ENCODE measurements around the gene ELMO1.
"Not testable (repeated sequence)": the region's sequence is repeated elsewhere in the genome, so short reads cannot be mapped to it uniquely, and the experiment has no call there.

ELMO1 gene

DNA sequence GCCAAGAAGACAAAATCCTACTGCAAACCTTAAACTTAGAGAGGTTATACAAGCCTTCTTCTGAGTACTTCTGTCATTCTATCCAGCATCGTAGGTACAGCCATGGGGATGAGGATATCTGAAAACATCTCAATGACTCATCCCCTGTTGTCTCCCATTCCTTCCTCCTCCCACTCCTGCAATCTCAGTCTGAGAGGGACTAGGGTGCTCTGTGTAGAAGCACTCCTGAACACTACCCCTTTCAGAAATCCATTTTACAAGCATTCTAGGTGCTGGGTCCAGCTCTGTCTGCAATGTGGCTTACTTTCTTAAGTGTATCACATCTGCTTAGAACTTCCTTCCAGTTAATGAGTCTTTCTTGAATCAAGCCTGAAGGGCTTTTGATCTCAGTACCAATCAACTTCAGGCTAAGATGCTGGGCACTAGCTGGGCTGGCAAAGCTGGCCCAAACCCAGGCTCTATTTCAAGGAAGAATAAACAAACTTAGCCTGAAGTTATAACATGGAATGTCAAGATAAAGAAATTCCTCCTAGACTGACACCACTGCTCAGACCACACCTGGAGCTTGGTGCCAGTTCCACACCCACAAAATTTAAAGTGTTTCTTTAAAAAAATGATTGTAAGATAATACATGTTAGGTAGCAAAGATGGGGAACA, 454.1 kb downstream of the ELMO1 start:
- no peak for DNase-seq

DNA sequence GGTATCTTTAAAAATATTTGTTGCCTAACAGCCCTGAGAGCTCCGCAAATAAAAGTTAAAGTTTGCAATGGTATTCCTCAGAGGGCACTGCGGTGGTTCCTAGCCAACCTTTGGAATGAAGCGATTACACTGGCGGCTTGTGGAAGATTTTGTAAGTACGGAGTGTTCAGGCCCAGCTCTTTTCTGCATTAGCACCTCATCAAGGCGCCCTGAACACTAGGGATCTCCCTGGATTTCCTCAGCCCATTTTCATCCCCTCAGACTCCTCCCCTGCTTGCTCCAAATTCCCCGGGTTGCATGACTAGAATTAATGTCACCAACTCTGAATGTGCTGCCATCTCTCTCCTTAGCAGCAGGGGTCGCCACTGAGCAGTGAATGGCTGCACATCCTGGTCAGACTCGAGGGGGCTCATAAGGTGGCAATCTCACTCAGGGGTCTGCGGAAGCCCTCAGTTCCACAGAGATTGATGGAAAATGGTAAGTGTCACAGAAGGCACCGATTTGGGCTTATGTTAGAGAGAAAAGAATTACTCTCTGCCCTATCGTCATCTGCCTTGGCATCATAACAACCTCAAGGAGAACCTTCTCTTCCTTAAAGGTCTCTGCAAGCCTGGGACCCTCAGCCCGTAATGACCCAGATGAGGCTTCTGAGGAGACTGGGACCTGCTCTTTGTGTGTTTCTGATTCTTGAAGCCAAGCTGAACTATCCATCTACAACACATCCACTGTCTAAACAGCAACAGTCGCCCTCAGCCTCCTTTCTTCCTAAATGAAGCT, 461.5 kb downstream of the ELMO1 start:
- peak; percentile 16 for DNase-seq

DNA sequence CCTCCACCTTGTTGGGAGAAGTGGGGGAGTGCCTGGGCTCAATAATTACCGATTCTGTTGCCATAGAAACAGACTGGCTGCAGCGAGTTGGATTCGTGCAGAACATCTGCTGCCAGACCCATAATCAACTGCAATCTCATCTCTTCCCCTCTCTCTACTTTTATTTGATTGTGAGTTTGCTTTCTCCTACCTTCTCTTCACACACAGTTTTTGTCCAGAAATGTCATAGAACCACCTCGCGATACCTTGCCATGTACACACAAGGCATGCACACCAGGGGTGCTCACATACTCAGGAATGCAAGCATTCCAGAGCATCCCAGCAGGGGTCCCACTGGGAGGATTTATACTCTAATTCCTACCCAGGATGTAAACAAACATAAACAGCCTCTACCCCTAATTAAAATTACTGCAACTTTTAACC, 462.1 kb downstream of the ELMO1 start:
- DNase-seq, result no peak

DNA sequence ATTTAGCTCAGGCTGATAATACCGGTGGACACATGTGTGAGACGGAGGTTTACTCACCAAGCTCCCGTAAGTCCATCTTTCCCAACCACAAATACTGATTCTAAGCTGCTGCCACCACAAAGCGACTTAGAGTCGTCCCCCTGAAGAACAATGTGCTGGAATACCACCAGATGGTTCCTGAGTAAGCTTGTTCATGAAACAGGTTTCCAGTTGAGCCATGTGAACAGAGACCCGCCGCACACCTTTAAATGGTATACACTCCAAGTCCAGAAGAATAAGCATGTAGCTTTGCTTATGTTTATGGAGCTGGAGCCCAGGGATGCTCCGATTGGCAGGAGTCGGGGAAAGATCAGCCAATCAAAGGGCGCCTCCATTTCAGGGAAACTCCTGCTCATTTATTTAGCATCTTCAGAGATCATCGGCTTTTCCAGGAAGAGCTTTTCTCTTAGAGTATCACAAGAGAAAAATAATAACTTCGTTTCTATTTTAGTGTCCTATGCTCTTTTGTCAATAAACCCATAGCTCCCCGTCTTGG, 462.7 kb downstream of the ELMO1 start:
- peak; percentile 74 for DNase-seq

DNA sequence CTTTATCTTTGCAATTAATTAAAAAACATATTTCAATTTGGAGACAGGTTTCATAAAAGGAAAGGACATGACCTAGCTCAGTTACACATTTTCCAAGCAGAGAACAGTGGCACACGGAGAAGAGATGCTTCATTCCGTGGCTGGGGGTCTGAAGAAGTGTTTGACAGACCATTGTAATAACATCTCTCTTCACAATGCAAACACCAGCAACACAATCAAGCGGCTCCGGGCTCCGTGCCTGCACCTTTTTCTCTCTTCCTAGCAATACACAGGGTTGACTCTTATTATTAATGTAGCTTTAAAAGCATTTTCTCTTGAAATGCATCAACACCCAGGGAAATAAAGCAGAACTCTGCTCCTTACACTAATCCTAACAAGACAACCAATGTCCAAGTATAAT, 463.3 kb downstream of the ELMO1 start:
- DNase-seq, result peak; percentile 65

DNA sequence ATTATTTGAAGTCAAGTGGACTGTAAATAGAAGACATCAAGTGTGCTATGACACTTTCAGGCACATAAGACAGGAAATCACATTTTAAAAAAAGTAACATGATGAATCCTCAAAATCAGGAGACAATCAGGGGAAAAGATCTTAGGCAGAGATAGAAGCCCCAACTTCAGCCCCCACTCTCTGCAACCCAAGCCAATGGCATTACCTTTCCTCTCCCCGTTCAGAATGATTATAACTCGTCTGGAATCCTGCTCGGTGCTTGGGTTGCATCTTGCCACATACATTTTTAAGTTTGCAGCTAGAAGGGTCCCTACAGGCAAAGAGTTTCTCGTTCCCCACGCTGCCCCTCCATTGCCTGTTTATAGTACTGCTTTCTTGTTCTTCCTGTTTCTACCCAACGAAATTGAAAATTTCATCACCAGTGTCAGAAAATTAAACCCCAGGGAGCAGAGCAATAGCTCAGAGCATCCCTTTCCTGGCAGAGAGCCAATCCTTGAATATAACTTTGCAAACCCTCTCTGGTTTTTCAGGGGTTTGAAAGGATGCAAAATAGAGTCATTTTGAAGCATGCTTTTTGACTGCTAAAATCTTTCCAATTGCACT, 463.9 kb downstream of the ELMO1 start:
- no peak for DNase-seq

DNA sequence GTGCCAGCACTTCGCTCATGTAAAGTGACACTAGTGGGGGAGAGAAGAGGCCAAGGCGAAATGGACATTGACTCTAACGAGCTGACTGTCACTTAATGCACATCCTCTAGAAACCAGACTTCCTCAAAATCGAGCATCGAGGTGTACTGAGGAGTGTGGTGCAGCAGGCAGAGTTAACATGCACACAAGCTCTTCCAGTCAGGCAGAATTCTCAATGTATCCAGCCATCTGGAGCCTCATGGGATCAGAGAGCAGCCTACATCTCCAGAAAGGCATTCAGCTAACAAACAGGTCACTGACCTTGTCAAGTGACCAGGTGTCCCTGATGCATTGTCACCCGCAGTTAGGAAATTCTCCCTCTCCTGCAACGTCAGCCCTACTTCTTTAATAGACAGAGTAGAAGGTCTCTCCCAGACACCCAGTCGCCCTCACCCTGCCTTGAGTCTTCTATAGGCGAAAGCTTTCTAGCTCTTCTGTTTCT, 464.6 kb downstream of the ELMO1 start:
- DNase-seq, result peak; percentile 51

DNA sequence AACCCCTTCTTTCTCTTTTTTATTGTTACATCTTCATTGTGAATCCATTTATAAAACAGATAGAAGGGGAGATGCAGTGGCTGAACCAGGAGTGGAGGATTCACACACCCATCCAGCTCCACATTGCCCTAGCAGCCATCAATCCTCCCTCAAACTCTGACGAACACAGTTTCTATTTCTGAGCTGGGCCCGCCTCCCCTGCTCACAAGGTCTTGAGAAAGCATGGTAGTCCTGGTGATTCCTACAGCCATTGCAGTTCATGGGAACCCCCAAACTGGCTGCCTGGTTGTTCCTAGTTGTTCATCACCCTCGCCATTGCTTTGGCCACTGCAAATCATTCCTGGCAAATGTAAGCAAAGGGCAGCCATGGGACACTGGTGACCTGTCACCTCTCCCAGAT, 465.9 kb downstream of the ELMO1 start:
- DNase-seq, result no peak

DNA sequence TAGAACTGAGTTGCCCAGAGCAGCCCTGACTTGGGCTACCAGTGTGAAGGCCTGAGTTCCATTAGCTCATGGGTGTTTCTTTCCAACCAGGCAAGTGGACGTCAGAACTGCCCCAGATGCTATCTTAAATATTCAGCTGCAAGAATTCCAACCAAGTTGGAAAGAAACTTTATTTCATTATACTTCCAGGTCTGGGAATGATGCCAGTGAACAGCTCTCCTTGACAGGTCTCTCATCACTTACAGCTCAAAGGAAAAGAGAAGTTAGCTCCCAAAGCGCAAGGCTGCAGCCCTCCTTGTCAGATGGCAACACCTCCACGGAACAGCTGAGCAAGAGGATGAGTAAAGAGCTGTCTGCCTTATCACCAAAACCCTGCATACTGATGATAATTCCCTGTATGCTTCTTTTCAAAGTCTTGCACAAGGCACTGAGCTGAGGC, 468.8 kb downstream of the ELMO1 start:
- DNase-seq, result no peak

DNA sequence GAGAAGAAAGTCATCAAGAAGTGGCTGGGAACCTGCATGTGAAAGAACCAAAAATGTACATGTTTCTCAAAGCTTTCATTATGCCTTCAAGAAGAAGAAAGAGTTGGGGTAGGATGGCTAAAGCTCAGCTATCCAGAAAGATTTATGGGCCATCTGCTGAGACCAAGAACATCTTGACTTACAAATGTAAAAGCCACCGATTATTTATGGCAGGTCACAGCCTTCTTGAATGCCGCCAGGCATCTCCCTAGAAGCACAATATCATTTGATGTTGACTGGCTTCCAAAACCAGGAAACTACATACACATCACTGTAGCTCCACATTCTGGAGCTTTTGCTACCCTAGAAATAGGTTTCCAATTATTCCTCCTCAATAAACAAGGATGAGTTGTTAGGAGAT, 470.2 kb downstream of the ELMO1 start:
- no peak for DNase-seq

DNA sequence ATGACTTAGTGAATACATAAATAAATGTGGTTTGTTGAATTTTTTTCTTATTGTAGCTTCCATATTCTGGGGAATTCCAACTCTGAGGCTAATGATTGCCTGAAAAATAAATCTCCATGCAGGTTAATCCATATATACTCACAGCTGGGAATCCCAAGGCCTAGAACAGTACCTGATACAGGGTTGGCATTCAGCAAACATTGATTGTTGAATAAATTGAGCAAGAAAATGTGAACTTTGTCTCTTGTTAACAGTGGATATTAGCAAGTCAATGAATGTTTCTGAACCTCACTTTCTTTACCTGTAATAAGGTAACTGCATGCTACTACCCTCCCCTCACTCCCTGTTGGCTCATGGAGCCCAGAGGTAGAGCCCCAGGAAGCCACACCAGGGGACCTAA, 470.8 kb downstream of the ELMO1 start:
- no peak for DNase-seq

DNA sequence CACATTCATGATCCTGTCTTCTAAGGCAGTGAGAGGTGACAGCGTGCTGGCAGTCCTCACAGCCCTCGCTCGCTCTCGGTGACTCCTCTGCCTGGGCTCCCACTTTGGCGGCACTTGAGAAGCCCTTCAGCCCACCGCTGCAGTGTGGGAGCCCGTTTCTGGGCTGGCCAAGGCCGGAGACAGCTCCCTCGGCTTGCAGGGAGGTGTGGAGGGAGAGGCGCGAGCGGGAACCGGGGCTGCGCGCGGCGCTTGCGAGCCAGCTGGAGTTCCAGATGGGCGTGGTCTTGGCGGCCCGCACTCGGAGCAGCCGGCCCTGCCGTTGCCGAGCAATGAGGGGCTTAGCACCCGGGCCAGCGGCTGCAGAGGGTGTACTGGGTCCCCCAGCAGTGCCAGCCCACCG, 475.1 kb downstream of the ELMO1 start:
- DNase-seq, result not testable (repeated sequence)

DNA sequence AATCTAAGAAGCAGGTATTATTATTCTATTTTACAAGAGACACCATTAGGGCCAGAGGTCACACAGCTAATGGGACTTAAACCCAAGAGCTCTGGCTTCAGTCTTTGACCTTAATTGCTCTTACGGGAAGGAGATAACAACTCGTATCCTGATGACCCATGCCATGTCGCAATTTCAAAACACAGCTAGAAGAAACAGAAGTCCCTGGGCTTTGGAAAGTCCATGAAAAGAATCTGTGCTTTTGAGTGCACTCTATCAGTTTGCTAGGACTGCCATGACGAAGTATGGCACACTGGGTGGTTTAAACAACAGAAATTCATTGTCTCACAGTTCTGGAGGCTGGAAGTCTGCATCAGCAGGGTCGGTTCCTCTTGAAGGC, 476.5 kb downstream of the ELMO1 start:
- no peak for DNase-seq

DNA sequence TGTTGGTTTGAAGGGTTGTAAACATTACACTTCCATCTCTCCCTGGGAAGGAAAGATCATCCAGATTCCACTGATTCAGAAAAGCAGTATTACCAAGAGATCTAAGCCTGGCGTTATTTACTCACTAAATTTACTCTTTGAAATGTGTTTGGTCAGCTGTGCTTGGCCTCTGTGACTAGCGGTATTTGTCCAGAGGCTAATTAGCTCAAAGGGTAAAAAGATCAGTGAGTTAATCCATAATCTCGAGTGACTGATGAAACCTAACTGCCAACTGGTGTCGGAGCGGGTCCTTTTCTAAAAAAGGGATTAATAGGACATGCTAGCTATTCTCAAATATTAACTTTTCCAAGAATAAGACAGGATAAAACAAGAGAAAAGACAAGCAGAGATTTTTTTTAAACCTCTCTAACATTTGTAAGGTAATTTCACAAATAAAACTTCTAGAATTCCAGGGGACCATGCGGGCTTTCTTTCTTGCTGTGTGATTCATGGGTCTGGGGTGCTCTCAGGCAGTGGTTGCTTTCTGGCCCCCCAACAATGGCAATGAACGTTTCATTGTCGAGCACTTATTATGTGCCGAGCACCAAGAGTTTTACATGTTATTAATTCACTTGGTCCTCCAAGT, 477.0 kb downstream of the ELMO1 start:
- peak; percentile 49 for DNase-seq

DNA sequence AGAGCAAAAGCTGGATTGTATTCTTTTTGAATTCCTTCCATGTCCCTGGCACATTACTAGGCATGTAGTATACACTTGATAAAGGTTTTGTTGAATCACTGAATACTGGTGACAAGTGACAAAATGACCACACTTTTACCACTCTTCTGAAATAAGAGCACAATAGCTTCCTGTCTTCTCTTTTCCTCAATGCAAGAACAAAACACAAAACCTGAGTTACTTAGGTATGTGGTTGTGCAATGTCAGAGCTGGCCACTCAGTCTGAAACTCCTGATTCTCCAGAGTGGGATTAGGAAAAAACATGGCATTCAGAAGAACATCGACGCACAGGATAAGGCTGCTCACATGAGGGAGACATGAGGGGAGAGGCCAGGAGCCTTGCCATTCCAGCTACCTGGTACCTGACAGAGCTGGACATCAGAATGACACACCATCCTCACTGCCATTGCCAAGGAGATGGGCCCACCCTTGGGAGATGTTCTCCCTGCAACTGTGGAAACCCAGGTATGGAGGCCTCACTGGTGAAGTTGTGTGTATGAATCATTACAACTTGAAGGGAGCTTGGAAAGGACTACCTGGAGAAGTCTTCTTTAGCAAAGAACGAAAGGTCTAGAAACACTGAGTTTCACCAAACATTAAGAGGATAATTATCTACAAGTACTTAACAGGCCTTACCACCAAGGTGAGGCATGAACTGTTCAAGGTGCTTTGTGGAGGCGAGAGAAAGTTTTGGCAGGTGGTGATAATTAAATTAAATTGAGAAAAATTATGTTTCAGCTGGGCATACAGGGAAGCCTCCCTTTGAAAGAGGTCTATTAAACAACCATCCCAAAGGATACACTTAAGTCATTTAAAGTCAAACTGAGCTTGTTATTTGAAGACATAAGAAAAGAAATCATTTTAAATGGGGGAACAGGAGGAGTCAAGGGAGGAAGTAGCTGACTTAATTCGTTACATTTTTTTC, 477.8 kb downstream of the ELMO1 start:
- no peak for DNase-seq

DNA sequence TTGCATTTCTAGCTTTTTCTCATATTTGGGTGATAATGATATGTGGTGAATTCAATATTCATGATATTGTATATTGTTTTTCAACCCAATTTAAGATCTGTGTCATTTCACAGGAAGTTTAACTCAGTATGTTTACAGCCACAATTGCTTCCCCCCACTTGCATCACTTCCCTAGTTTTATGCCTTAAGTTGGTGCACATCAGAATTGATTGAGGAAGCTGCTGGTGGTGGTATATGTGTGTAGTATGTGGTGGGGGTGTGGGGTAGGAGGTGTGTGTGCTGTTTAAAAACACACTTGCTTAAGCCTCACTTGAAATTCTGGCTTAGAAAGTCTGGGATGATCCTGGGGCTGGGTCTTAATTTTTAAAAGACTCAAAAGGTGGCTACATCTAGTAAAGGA, 479.3 kb downstream of the ELMO1 start:
- DNase-seq, result no peak

DNA sequence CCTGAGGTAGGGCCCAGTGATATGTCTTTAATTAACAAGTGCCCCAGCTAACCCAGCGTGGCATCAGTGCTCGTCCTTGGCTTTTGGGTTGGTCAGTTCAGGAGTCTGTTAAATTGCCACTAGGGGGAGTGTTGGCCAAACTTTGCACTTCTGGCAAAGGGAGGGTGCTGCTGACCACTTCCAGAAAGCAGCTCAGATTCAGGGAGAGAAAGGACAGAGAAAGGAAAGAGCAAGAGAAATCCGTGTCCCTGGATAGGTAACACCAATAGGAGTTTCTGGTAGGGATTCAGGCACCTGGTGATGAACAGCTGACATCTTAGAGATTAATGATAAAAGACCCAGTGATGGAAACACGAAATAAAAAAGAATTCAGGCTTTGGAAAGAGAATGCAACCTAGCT, 481.3 kb downstream of the ELMO1 start:
- DNase-seq, result no peak

DNA sequence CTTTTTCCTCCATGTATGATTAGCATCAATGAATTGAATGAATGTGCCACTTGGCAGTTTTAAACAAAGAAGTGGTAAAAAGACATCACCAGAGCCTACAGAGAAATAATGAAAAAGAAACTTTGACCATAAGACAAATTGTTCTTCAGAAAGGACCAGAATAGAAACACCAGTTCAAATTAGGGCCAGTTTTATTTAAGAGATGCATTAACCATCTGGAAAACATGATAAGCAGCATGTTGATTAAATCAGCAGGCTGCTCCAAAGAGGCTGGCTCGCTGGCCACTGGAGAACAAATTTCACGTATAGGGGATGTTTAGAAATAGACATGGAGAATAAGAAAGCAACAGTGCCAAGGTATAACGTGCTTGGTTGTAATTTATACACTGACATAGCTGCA, 482.0 kb downstream of the ELMO1 start:
- no peak for DNase-seq

DNA sequence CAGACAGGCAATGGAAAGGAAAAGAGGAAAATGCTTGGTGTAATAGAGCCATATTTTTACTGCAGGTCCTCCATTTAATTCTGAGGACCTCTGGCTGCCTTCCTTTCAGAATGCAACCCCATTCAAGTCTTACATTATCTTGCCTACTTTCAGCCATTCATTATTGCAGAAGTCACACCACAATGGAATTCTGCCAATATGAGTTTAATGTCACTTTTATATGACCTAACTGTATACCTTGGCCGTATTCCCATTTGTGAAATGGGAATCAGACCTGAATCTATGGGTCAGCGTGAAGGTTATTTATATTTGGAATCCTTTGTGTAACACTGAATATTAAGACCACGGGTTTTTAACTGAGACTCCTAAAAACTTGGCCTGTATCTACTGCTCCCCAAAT, 482.6 kb downstream of the ELMO1 start:
- no peak for DNase-seq

DNA sequence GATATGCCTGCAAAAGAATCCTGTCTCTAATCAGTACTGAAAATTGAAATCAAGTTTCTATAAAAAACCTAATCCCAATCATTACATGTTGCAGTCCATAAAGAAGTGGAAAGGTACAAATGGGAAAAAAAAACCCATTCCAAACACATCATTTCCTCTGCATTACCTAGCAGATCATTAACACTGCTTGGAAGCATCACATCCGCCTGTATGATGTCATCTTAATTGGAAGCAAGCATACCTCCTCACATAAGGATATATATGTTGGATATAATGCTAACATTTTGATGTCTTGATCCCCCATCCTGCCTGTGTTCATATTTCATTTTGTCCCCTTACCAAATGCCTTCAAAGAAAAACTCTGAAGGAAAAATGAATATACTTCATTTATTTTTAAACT, 483.0 kb downstream of the ELMO1 start:
- DNase-seq, result no peak

DNA sequence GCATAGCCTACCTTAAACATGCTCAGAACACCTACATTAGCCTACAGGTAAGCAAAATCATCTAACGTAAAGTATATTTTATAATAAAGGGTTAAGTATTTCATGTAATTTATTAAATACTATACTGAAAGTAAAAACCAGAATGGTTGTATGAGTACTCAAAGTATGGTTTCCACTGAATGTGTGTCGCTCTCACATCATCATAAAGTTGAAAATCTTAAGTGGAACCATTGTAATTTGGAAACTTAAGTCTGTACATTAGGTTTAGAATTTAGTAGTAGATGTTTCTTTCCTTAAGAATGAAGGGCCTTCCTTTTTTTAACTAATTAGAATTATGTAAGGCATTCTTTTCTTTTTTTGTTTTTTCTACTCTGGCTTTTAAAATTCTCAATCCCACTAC, 484.4 kb downstream of the ELMO1 start:
- DNase-seq, result no peak

DNA sequence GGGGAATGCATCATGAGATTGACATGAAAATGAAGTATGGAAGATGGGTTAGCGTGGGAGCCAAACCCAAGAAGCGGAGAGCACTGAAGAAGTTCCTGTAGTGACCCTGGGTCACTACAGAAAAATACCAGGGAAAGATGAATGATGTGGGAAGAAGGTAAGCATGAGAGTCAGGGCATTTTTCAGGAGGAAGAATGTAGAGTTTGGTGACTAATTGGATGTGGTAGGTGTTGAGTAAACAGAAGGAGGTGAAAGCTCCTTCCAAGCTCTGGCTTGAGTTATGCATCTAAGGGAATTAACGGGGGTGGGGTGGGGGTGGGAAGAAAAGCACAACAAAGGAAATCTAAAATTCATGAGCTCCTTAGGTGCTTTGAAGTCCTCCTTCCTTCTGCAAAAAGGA, 486.3 kb downstream of the ELMO1 start:
- no peak for DNase-seq
